SK-N-SH treated with all-trans-retinoic acid at 6 μM for 48 hours (cell line): Measurements from ENCODE around the gene P2RX3.

Source experiments
- CREB5 ChIP-seq: fragments of 250-450 bp; sonication (Bioruptor Pico); IDR thresholded peaks from 2 replicates; pipeline ENCODE4 v1.5.1; 2020; ENCODE audit warnings: low read depth, mild to moderate bottlenecking, moderate library complexity
- ISL1 ChIP-seq: fragments of 250-450 bp; sonication (Bioruptor Pico); IDR thresholded peaks from 2 replicates; pipeline ENCODE4 v2.1.2; 2022; ENCODE audit warnings: mild to moderate bottlenecking, moderate library complexity
- OSR1 ChIP-seq: fragments of 250-450 bp; sonication (Bioruptor Pico); IDR thresholded peaks from 2 replicates; pipeline ENCODE4 v1.8.0; 2022; ENCODE audit warnings: moderate library complexity, mild to moderate bottlenecking, inconsistent platforms
- RARB ChIP-seq: fragments of 250-450 bp; sonication (Bioruptor Pico); IDR thresholded peaks from 2 replicates; pipeline ENCODE4 v1.8.0; 2021; ENCODE audit warnings: mild to moderate bottlenecking, moderate library complexity
- ZNF8 ChIP-seq: fragments of 450-650 bp; formaldehyde crosslinking; IDR thresholded peaks from 2 replicates; pipeline ENCODE4 v1.5.0; 2020; ENCODE audit warnings: mild to moderate bottlenecking, moderate library complexity

GRCh38 chr11:57310630-57311086 lies 27.5 kb upstream of the P2RX3 start:
- TF ChIP-seq RARB (CRISPR knock-in tag) (no peak), CREB5 (CRISPR knock-in tag) (no peak), ISL1 (CRISPR knock-in tag) (no peak), OSR1 (CRISPR knock-in tag) (no peak), ZNF8 (no peak)
